ENCODE results near the gene ASTN2.

GRCh38 chr9:117044241-117044640 lies 370.6 kb downstream of the ASTN2 start:
- TF ChIP-seq EZH2 (IDR thresholded peaks at IDR 0.05; ENCODE audit: insufficient read depth, poor library complexity, severe bottlenecking) (no peak), EZH2phosphoT487 (IDR thresholded peaks at IDR 0.05; ENCODE audit: insufficient read depth, low read depth) (no peak)

Data from GM23248 (cell line).